Stromal cell of bone marrow (primary cell): ENCODE data around the gene TBK1.
"Not testable (repeated sequence)": the region's sequence is repeated elsewhere in the genome, so short reads cannot be mapped to it uniquely, and the experiment has no call there.

ENCODE experiments used
- DNase-seq: peaks from one replicate; pipeline ENCODE4 v3.0.0-alpha.2; 2012; ENCODE audit warnings: low read depth

Gene TBK1

DNA sequence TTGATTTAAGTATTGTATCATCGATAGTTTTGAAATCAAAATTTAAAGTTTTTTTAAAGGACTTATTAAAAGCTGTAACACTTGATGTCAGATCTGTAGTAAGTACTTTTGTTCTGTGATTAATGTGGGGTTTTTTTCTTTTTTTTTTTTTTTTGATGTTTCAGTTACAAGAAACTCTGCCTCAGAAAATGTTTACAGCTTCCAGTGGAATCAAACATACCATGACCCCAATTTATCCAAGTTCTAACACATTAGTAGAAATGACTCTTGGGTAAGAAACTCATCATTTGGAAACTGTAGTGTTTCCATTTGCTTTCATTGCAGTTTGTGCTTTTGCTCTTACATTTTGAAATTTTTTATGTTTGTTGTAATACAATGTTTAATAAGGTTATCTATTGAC, 45.6 kb downstream of the TBK1 start:
- DNase-seq = no peak

DNA sequence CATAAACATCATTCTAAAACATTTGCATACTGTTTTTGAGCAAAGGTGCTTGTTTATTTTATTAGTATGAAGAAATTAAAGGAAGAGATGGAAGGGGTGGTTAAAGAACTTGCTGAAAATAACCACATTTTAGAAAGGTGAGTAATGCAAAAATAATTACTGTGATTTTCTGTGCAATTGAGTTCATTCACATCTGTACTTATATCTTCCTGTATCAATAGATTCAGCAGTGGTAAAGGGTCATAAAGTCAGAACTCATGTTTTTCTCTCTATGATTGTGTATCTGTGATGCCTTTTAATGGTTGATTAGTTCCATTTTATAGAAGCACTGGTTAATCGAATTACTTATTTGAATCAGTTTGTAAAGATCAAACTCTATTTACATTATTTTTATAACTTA, 46.0 kb downstream of the TBK1 start:
- no peak for DNase-seq

DNA sequence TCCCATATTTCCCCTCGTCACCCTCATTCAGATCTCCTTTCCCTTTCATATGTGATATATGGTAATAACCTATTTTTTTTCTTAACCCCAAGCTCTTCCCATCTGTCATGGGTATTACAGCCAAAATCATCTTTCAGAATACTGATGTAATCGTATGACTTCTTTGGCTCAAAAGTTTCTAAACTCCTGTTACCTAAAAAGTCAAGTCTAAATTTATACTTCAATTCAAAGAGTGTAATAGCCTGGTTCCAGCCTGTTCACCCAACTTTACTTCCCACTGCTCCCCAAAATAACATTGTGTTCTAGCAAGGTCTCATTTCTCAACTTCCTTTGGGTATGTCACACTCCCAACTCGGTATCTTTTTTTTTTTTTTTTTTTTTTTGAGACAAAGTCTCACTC, 48.5 kb downstream of the TBK1 start:
- no peak for DNase-seq

DNA sequence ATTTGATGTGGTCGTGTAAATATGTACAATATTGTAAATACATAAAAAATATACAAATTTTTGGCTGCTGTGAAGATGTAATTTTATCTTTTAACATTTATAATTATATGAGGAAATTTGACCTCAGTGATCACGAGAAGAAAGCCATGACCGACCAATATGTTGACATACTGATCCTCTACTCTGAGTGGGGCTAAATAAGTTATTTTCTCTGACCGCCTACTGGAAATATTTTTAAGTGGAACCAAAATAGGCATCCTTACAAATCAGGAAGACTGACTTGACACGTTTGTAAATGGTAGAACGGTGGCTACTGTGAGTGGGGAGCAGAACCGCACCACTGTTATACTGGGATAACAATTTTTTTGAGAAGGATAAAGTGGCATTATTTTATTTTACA, 49.6 kb downstream of the TBK1 start:
- DNase-seq = no peak

DNA sequence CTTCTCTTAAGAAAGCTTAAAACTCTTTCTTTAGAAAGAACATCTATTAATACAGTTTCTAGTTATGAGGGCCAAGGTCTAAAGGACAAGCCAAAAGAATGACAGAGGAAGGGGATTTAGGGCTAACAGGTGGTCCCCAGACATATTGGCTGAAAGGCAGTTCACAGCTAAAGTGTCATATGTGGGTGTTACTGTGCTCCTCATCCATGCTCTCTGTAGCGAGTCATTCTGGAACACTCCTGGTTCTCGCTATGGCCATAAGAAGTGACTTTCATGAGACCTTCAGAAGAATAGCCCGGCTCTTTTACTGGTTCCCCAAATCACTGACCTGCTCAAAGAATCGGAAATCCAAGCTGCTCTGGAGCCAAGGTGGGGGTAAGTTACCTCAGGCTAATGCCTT, 55.0 kb downstream of the TBK1 start:
- DNase-seq = no peak

DNA sequence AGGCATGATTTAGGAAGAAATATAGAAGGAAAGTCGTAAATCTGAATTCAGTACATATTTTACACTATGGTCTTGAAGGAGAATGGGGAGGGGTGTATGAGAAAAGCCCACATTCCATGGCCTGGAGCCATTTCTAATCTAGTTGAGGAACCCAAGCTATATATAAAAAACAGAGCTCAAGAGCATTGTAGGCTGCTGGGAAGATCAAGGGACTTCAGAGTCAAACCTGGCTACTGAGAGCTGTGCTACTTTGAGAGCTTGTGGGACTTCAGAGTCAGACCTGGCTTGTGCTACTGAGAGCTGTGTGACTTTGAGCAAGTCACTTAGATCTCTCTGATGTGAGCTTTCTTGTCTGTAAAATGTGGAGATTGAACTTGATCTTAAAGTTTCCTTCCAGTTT, 58.7 kb downstream of the TBK1 start:
- no peak for DNase-seq

DNA sequence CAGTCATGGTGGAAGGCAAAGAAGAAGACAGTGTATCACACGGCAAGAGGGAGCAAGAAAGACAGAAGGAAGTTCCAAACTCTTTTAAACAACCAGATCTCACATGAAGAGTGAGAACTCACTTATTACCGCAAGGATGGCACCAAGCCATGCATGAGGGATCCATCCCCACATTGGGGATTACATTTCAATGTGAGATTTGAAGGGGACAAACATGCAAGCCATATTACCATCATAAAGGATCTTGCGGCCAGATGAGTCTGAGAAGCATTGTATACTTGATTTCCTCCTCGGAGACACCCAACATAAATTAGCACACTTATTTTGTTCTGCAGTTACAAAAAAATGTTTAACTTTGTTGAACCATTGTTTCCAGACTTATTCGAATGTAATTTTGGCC, 66.5 kb downstream of the TBK1 start:
- no peak for DNase-seq

DNA sequence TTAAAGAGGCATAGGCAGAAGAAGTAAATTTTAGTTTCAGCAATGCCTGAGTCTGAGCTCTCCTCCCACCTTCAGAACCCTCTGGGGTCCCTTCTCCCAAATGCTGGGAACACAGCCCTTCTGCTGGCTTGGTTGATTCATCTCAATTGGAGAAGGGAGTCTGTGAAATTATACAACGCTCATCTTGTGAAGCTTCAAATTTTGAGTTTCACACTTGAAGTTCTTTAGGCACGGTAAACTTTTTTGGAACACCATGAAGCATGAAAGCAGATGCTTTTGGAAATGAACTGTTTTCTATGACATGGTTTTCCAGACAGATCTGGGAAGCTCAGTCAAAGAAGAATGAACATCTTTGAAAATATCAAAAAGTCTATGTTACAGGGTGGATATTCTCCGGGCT, 69.9 kb downstream of the TBK1 start:
- DNase-seq = no peak

DNA sequence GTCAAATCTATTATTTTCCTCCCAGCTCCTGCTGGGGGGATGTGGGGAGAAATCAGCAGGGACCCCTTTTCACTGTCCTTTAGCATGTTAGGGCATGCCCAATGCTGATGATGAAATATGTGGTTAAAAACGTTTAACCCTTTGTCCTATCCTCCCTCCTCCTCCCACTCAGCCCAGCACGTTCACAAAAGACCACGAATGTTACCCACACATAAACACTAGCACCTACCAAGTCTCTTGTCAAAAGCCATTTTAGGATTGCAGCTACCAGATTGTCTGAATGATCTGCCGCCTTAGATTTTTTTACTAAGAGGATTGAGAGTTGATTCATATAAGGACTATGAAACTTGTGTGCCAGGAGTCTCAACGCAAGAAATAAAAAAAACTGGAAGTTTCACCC, 70.4 kb downstream of the TBK1 start:
- DNase-seq = no peak

DNA sequence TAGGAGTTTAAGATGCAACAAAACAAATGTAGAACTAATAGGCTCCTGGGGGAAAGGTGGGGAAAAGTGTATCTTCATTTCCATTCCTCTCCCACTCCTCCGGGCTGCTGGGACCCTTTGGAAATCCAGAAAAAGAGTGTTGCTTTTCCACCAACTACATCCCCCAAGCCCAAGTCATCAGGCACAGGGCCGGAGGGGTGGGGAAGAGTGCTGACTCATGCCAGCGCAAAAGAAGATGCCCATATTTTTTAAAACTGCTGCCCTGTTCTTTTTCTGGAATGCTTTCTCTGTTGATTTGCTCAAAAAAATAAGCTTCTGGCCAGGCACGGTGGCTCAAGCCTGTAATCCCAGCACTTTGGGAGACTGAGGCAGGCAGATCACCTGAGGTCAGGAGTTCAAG, 70.9 kb downstream of the TBK1 start:
- DNase-seq = no peak

DNA sequence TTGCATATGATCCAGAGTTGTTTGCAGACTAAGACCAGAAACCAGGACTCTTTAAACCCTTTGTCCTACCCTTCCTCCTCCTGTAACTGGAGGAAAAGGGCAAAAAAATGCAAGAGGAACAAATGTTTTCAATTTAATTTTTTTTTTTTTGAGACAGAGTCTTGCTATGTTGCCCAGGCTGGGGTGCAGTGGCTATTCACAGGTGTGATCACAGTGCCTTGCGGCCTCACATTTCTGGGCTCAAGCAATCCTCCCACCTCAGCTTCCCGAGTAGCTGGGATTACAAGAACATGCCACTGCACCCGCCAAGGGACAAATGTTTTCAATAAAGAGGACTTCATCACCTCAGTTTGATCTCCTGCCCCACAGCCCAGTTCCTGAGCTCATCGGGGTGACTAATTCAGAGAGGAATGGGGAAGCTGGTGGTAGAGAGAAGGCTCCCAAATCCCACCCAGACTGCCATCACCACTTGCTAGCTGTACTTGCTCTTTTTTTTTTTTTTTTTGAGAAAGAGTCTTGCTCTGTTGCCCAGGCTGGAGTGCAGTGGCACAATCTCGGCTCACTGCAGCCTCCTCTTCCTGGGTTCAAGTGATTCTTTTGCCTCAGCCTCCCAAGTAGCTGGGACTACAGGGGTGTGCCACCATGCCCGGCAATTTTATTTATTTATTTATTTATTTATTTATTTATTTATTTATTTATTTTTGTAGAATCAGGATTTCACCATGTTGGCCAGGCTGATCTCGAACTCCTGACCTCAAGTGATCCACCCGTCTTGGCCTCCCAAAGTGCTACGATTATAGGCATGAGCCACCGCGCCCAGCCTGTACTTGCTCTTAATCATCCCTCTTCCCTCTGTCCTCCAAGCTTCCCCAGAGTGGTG, 71.9 kb downstream of the TBK1 start:
- DNase-seq = peak; percentile 18

DNA sequence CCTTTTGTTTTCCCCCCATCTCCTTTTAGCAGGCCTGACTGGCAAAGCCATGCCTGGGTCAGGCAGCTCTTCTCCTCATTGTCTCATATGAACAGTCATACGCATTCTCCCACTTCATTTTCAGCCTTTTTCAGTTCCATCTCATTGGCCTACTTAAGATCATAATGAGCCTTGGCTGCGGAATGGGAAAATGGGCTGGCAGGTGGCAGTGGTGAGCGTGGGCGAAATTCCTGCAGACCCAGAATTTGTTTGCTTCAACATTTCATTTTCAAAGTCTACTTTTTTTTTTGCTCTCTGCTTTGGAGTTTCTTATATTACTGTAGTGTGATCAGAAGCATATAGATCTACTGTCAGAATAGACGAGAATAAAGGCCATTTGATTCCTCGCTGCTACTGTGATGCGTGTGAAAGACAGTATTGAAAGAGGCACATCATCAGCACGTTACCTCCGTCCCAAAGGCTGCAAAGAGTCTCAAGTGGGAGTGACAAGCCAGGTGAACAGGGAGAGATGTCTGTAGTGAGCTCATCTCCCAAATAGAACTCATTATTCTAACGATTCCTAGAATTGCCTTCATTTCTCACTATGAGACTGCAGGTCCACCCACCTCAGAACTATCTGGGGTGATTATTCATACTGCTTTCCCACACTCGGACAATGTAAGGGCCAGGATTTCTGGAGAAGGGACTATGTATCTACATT, 73.7 kb downstream of the TBK1 start:
- DNase-seq = no peak

DNA sequence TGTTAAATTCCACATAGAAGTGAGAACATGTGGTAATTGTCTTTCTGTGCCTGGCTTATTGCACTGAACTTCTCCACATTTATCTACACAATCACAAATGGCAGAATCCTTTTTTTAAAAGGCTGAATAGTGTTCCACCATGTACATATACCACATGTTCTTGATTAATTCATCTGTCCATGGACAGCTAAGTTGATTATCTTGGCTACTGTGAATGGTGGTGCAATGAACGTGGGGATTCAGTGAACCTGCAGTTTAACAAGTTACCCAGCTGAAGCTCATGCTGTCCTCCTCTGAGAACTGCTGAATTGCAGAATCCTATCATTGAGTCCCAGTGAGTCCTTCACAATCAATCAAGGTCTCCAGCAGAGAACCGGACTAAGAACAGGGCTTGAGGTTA, 74.9 kb downstream of the TBK1 start:
- no peak for DNase-seq

DNA sequence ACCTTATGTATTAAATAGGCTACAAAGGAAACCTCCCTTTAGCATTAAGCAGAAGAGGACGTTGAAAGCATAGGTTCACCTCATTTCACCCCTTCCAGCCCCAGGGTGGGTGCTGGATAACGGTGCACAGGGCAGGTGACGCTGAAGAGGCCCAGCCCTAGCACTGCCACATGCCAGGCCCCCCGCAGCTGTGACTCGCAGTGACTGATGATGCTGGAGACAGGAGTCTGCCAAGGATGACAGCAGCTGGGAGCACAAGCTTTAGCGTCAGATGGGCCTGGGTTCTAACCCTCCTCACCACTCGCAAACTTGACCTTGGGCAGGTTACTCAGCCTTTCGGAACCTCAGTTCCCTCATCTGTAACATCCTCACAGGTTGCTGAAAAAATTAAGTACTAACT, 76.7 kb downstream of the TBK1 start:
- no peak for DNase-seq

DNA sequence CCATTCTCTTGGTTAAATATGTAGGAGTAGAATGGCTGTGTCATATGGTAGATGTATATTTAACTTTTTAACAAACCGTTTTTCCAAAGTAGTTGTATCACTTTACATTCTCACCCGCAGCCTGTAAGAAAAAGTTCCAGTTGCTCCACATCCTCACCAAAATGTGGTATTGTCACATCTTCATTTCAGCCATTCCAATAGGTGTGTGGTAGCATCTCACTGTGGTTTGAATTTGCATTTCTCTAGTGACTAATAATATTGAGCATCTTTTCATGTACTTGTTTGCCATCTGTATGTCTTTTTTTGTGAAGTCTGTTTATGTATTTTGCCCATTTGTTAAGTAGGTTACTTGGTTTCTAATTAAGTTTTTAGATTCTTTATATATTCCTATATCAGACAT, 78.6 kb downstream of the TBK1 start:
- no peak for DNase-seq

DNA sequence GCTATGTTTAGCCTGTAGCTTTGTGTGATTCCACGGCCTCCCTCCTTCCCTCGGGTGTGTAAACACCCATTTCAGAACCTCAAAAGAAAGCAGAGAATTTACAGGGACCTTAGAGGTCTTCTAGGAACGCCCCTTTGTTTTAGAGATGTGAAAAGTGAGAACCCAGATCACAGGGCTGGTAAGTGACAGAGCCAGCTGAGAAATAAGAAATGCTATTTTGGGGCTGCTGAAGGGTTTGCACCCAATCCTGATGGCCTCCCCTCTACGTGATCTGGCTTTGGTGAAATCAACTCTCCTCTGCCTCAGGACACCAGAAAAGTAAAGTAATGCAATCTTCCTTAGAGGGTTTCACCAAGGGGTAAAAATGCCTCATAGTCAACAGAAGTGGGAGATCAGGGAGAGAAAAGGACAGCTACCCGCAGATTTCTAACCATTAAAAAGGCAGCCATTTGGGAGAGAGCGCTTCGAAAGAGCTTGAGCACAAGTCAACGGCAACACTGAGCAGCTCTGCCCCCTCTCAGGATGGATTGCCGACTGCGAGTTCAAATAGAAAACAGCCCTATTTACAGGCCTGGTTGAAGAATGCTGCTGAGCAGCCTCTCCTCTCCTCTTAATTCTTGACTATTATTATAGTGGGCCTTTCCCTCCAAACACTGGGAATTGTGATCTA, 79.9 kb downstream of the TBK1 start:
- DNase-seq = no peak

DNA sequence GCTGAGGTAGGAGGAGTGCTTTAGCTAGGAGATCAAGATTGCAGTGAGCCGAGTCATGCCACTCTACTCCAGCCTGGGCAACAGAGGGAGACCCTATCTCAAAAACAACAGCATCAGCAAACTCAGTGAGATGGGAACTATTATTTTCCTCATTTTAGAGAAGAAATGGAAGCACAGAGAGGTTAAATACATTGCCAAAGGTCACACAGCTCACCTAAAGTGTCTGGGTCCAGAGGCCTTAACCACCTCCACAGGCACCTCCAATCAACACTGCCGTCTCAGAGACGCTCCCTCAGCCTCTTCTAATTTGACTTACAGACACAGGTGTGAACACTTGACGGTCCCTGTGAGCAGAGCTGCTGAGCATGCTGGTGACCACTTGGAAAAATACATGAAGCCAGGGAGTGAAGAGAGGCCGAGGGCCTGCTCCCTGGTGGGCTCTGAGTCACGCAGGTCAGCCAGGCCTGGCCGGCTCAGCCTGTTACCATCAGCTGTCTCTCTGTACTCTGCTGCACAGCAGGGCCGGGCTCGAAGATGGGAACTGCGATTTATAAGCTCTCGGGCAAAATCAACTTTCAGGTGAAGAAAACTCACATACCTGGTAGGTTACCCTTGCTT, 80.9 kb downstream of the TBK1 start:
- DNase-seq = no peak

DNA sequence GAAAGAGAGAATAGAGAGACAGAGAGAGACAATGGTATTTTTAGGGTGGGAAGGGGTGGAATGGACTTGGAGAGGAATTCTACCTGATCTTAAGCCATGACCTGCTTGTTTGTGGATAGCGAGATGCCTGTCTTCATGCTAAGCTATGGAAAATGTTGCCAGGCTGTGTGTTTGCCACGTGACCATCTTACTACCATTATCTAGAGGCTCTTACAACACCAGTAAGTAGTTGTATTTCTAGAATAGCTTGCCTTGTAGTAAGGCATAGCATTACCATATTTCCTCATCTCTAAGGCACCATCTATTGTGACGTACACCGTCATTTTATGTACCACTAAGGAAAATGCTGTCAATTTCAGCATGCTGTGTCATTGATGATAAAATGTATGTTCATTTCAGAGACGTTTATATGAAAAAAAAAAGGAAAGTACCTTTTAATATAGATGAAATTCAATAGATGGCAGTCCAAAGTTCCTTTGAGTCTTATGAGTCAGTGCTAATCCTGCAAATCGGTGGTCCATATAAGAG, 82.8 kb downstream of the TBK1 start:
- no peak for DNase-seq

DNA sequence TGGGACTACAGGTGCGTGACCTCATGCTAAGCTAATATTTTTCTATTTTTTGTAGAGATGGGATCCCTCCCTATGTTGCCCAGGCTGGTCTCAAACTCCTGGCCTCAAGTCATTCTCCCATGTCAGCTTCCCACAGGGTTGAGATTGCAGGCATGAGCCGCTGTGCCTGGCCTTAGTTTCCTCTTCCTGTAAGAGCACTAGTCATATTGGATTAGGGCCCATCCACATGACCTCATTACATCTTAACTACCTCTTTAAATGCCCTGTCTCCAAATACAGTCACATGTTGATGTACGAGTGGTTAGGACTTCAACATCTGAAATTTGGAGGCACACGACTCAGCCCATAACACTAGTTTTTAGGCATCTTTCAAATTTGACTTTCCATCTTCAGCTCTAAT, 86.2 kb downstream of the TBK1 start:
- no peak for DNase-seq

DNA sequence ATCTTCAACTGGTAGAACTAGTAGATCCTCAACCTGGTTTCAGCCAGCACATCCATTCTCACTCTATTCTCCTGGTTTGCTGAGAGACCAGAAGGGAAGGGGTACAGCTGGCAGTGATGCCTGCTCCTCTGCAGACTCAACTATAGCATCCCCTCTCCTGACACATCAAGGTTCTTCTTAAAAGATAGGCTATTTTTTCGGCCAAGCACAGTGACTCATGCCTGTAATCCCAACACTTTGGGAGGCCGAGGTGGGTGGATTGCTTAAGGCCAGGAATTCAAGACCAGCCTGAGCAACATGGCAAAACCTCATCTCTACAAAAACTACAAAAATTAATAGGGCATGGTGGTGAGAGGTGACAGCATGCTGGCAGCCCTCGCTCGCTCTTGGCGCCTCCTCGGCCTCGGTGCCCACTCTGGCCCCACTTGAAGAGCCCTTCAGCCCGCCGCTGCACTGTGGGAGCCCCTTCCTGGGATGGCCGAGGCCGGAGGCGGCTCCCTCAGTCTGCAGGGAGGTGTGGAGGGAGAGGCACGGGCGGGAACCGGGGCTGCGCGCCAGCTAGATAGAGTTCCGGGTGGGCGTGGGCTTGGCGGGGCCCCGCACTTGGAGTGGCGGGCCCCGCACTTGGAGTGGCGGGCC, 90.6 kb downstream of the TBK1 start:
- DNase-seq = not testable (repeated sequence)

DNA sequence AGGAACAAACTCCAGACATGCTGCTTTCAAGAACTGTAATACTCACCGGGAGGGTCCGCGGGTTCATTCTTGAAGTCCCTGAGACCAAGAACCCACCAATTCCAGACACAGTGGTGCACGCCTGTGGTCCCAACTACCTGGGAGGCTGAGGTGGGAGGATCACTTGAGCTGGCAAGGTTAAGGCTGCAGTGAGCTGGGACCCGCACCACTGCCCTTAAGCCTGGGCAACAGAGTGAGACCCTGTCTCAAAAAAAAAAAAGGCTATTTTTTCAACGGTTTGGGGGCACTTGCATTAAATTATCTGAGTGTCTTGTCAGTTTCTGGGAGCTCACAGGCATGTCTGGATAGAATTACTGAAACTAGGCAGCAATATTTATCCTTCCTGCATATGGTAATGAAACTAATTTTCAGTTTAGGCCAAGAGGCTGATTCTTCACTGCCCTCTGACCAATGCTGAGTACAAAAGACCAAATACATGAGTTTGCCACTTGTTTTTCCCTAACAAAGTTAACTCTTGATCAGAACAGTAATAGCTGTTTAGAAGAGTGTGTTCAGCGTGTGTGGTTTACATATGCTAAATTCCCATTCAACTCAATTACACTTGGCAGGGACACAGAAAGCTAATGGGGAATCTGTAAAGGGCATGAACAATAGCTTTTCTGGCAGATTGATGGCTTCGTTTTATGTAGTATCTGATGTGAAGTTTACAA, 92.6 kb downstream of the TBK1 start:
- no peak for DNase-seq

DNA sequence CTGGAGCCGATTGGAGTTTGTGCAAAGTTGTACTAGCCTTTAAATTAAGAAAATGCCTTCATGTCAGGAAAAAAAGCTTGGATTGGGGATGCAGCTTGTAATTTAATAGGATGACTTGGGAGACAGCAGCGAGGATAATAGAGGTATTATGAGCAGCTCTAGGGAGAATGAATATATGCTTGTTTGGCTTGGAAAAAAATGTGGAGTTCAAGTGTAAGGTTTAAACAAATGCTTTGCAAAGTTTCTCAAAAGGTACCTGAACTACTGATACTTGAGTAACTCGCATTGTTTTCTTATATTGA, 93.1 kb downstream of the TBK1 start:
- DNase-seq = no peak
